NCI-H1694 (cell line): ENCODE results near the gene HMCES.
A peak's percentile ranks its signal among the peaks of the same experiment; 100 is the strongest.

Experiments used
- DNase-seq: peaks from one replicate; lab custom pipeline; 2025; lab: John Stamatoyannopoulos, UW

Gene HMCES

GRCh38 chr3:129304962-129305222, 26.2 kb downstream of the HMCES start:
- DNase-seq, result no peak

- DNase-seq, result no peak
Observed at GRCh38 chr3:129305592-129306091, 27.0 kb downstream of the HMCES start.

- DNase-seq, result no peak
Observed at GRCh38 chr3:129308636-129309035, 30.0 kb downstream of the HMCES start.

GRCh38 chr3:129310111-129311011, 31.7 kb downstream of the HMCES start:
- DNase-seq, result no peak

GRCh38 chr3:129311054-129311902, 32.6 kb downstream of the HMCES start:
- no peak for DNase-seq

GRCh38 chr3:129312021-129312639, 33.5 kb downstream of the HMCES start:
- no peak for DNase-seq

- no peak for DNase-seq
Observed at GRCh38 chr3:129312671-129313414, 34.2 kb downstream of the HMCES start.

- no peak for DNase-seq
Observed at GRCh38 chr3:129313415-129313664, 34.7 kb downstream of the HMCES start.

GRCh38 chr3:129313665-129314385, 35.2 kb downstream of the HMCES start:
- no peak for DNase-seq

GRCh38 chr3:129314386-129315222, 35.9 kb downstream of the HMCES start:
- peak; percentile 74 for DNase-seq

- no peak for DNase-seq
Observed at GRCh38 chr3:129315223-129315997, 36.7 kb downstream of the HMCES start.

GRCh38 chr3:129315998-129316247, 37.3 kb downstream of the HMCES start:
- no peak for DNase-seq

GRCh38 chr3:129316248-129317013, 37.8 kb downstream of the HMCES start:
- DNase-seq, result peak; percentile 33

GRCh38 chr3:129317014-129317771, 38.5 kb downstream of the HMCES start:
- no peak for DNase-seq

GRCh38 chr3:129317848-129318247, 39.2 kb downstream of the HMCES start:
- DNase-seq, result no peak

- no peak for DNase-seq
Observed at GRCh38 chr3:129318921-129319320, 40.3 kb downstream of the HMCES start.

- no peak for DNase-seq
Observed at GRCh38 chr3:129320261-129320660, 41.6 kb downstream of the HMCES start.

- DNase-seq, result no peak
Observed at GRCh38 chr3:129320825-129321487, 42.3 kb downstream of the HMCES start.
